IMR-90 (cell line): ENCODE data around the gene DNMT1. TPM values are rescaled to one million over a fixed set of nuclear protein-coding genes. Genes with fewer than 3 reads are reported as not detected.

Experiments
- ATAC-seq: fragments of 200-7000 bp; cut with Tn5 transposase; 2 replicates; pipeline ENCODE4 v1.9.1; 2020; ENCODE audit warnings: low read depth, mild to moderate bottlenecking, moderate library complexity
- BruUV-seq: library from RNA; stranded (reverse); fragments of 400-500 nt; replicated peaks from 2 replicates; lab custom pipeline; 2021; lab: Mats Ljungman, UMichigan
- CTCF ChIA-PET: fragments of 300-600 bp; formaldehyde crosslinking; extraction: SDS; loops from one replicate; lab custom pipeline; 2021; ENCODE audit warnings: antibody characterized with exemption; lab: Yijun Ruan, JAX
- POLR2A ChIA-PET: fragments of 300-600 bp; sonication (Branson Sonifier 250); formaldehyde crosslinking; loops from one replicate; lab custom pipeline; 2022; ENCODE audit warnings: antibody characterized with exemption; ENCODE audit not compliant: unreplicated experiment; lab: Charles Lee
- DNase-seq: peaks from one replicate; pipeline ENCODE4 v3.0.0; 2013
- H2AFZ ChIP-seq: replicated peaks from 2 replicates; pipeline ENCODE3; 2013; ENCODE audit warnings: low read length, mild to moderate bottlenecking; ENCODE audit not compliant: poor library complexity
- H2AK5ac ChIP-seq: 2 replicates; pipeline ENCODE4 v1.6.1; 2013; ENCODE audit warnings: low read depth, low read length, inconsistent platforms
- H2AK9ac ChIP-seq: replicated peaks from 2 replicates; pipeline ENCODE3; 2013; ENCODE audit warnings: mild to moderate bottlenecking, low read depth, low read length, moderate library complexity; ENCODE audit not compliant: poor library complexity
- H2BK120ac ChIP-seq: 2 replicates; pipeline ENCODE4 v1.6.1; 2013; ENCODE audit warnings: low read depth, low read length, inconsistent platforms
- H2BK15ac ChIP-seq: 3 replicates; pipeline ENCODE4 v1.6.1; 2013; ENCODE audit warnings: low read depth, low read length, inconsistent platforms
- H2BK20ac ChIP-seq: 2 replicates; pipeline ENCODE4 v1.6.1; 2013; ENCODE audit warnings: low read depth, mild to moderate bottlenecking, inconsistent platforms, low read length, moderate library complexity
- H2BK5ac ChIP-seq: 2 replicates; pipeline ENCODE4 v1.6.1; 2013; ENCODE audit warnings: mild to moderate bottlenecking, low read depth, low read length, inconsistent platforms; ENCODE audit not compliant: poor library complexity, severe bottlenecking
- H3K14ac ChIP-seq: replicated peaks from 2 replicates; pipeline ENCODE4 v1.6.1; 2013; ENCODE audit warnings: low read depth, low read length, inconsistent platforms
- H3K18ac ChIP-seq: 2 replicates; pipeline ENCODE4 v1.6.1; 2013; ENCODE audit warnings: low read depth, low read length, control low read depth
- H3K23ac ChIP-seq: 2 replicates; pipeline ENCODE4 v1.6.1; 2013; ENCODE audit warnings: low read depth, low read length, inconsistent platforms
- H3K27ac ChIP-seq: 2 replicates; pipeline ENCODE4 v1.5.1; 2013; ENCODE audit warnings: mild to moderate bottlenecking, control low read depth, low read length; ENCODE audit not compliant: insufficient read depth
- H3K27me3 ChIP-seq: 2 replicates; pipeline ENCODE4 v1.6.1; 2013; ENCODE audit warnings: low read length; ENCODE audit not compliant: control insufficient read depth, insufficient read depth
- H3K36me3 ChIP-seq: 2 replicates; pipeline ENCODE4 v1.6.1; 2013; ENCODE audit warnings: low read length, mixed read lengths; ENCODE audit not compliant: control insufficient read depth, insufficient read depth
- H3K4ac ChIP-seq: 2 replicates; pipeline ENCODE4 v1.6.1; 2013; ENCODE audit warnings: low read depth, low read length, inconsistent platforms
- H3K4me1 ChIP-seq: 2 replicates; pipeline ENCODE4 v1.6.1; 2013; ENCODE audit warnings: low read length, mixed read lengths; ENCODE audit not compliant: control insufficient read depth, insufficient read depth
- H3K4me2 ChIP-seq: 2 replicates; pipeline ENCODE4 v1.6.1; 2013; ENCODE audit warnings: low read depth, mild to moderate bottlenecking, control low read depth, low read length, moderate library complexity
- H3K4me3 ChIP-seq: 2 replicates; pipeline ENCODE4 v1.5.1; 2013; ENCODE audit warnings: low read depth, mild to moderate bottlenecking, control low read depth, low read length, moderate library complexity; ENCODE audit not compliant: insufficient read depth
- H3K56ac ChIP-seq: 2 replicates; pipeline ENCODE4 v1.6.1; 2013; ENCODE audit warnings: low read length, inconsistent platforms; ENCODE audit not compliant: insufficient read depth; ENCODE audit errors: extremely low read depth
- H3K79me1 ChIP-seq, 2 experiments: 2 replicates each; pipeline ENCODE4 v1.6.1; 2013; ENCODE audit warnings: low read length in 2 of 2, inconsistent platforms in 1 of 2, low read depth in 1 of 2
- H3K9ac ChIP-seq: 2 replicates; pipeline ENCODE4 v1.6.1; 2013; ENCODE audit warnings: low read depth, low read length, control low read depth
- H3K9me1 ChIP-seq: 2 replicates; pipeline ENCODE4 v1.6.1; 2013; ENCODE audit warnings: low read length, inconsistent platforms; ENCODE audit not compliant: insufficient read depth
- H3K9me3 ChIP-seq: 2 replicates; pipeline ENCODE4 v1.6.1; 2013; ENCODE audit warnings: low read length; ENCODE audit not compliant: control insufficient read depth, insufficient read depth
- H4K20me1 ChIP-seq: 2 replicates; pipeline ENCODE4 v1.6.1; 2013; ENCODE audit warnings: low read length, inconsistent platforms; ENCODE audit not compliant: insufficient read depth
- H4K5ac ChIP-seq: 2 replicates; pipeline ENCODE4 v1.6.1; 2013; ENCODE audit warnings: mild to moderate bottlenecking, low read depth, low read length, control low read depth
- H4K8ac ChIP-seq, 2 experiments: 2 replicates each; pipeline ENCODE4 v1.6.1; 2013; ENCODE audit warnings: low read depth in 2 of 2, low read length in 2 of 2, control low read depth in 1 of 2, inconsistent platforms in 1 of 2
- H4K91ac ChIP-seq: 2 replicates; pipeline ENCODE4 v1.6.1; 2013; ENCODE audit warnings: low read depth, low read length, inconsistent platforms; ENCODE audit not compliant: insufficient read depth
- FOS ChIP-seq: fragments of 150-350 bp; IDR thresholded peaks from 2 replicates; pipeline ENCODE4 v1.6.1; 2016; ENCODE audit warnings: low read depth, low read length
- MXI1 ChIP-seq: IDR thresholded peaks from 2 replicates; pipeline ENCODE4 v1.6.1; 2012; ENCODE audit warnings: low read depth, mild to moderate bottlenecking, low read length, moderate library complexity, borderline replicate concordance
- SMC3 ChIP-seq: fragments of 150-350 bp; IDR thresholded peaks from 2 replicates; pipeline ENCODE4 v1.6.1; 2016; ENCODE audit warnings: low read depth, mild to moderate bottlenecking, antibody characterized with exemption, low read length, moderate library complexity
- dilution Hi-C: fragments of 300-500 bp; cut with HindIII; formaldehyde crosslinking; loops from one replicate; pipeline ENCODE4 v1.14.3; 2018; ENCODE audit warnings: low sequenced_read_pairs; ENCODE audit not compliant: unreplicated experiment
- in situ Hi-C: fragments of 300-500 bp; cut with MboI; formaldehyde crosslinking; loops from 3 replicates; pipeline ENCODE4 v1.14.3; 2019; ENCODE audit warnings: low sequenced_read_pairs, inconsistent platforms, mixed read lengths
- intact Hi-C: fragments of 100-400 bp; cut with micrococcal nuclease; formaldehyde crosslinking; loops from 2 replicates; pipeline ENCODE4 v1.10.0; 2022
- polyA plus RNA-seq, 3 experiments: library from polyadenylated mRNA; depleted of rRNA; stranded (reverse); fragments of >200 nt; gene quantifications; 2 replicates each; pipeline ENCODE4 v1.2.3, GENCODE V29; 2012; ENCODE audit warnings: low replicate concordance in 1 of 3
- total RNA-seq: library from RNA; depleted of rRNA; stranded (reverse); fragments of >200 nt; gene quantifications from 2 replicates; pipeline ENCODE4 v1.2.3, GENCODE V29; 2012
- TF ChIP-seq, protein P1 (sequence below): fragments of 150-350 bp; IDR thresholded peaks from 2 replicates; pipeline ENCODE4 v1.6.1; 2016; ENCODE audit warnings: low read depth, mild to moderate bottlenecking, low read length, moderate library complexity, borderline replicate concordance

The DNMT1 gene
- total and polyA plus RNA-seq, 2 of the 4 experiments (the other 2 are of a cell fraction) = 26.2 to 83.6 TPM

DNA sequence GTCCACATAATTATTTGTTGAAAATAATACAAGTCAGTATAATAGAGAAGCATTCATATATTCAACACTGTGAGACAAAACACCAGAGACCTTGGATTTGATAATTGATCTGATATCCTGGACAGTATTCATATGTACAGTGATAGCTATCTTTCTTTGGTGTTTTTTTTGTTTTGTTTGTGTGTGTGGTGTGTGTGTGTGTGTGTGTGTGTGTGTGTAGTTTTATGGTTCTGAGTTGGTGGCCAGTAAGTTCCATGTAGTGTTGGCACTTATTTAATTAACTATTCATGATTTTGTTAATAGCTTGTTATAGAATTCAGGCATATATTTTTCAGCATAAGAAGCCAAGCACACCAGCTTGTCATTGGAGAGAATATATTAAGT lies 90.6 kb downstream of the DNMT1 start:
- in situ Hi-C loops = no loop called here
- ATAC-seq (no peak), DNase-seq (no peak)
- H3K56ac ChIP-seq = no peak overlapping the region
- H2AFZ ChIP-seq = no peak overlapping the region
- no peak overlapping the region for H2BK20ac ChIP-seq
- peaks cover 9 to 23% of the 10 kb centered on the region in 2 experiments; a peak in 3 of 4 replicates for H3K79me1 ChIP-seq
- ChIA-PET POLR2A (interaction anchor here (0.6 to 0.7 kb wide), 2 partner anchors 9 to 10 kb away, joined by 3 to 4 read pairs; no protein-coding TSS in a partner anchor), CTCF (interaction anchor here (0.7 to 0.8 kb wide), 2 partner anchors 116 to 312 kb away, joined by 3 to 4 read pairs; no protein-coding TSS in a partner anchor)
- no peak overlapping the region for H2BK120ac ChIP-seq
- H3K9ac ChIP-seq = no peak overlapping the region
- intact Hi-C loops = no loop called here
- no peak overlapping the region for H4K5ac ChIP-seq
- no peak overlapping the region for H3K27ac ChIP-seq
- no peak overlapping the region for H2AK5ac ChIP-seq
- H2BK15ac ChIP-seq = no peak overlapping the region
- no peak overlapping the region for H3K4me3 ChIP-seq
- H3K9me1 ChIP-seq = no peaks in the 10 kb centered on the region
- peaks cover 4% of the 10 kb centered on the region for H3K4me1 ChIP-seq
- H4K8ac ChIP-seq = no peak overlapping the region
- H3K4me2 ChIP-seq = no peak overlapping the region
- H3K14ac ChIP-seq = no peak overlapping the region
- peaks cover 10% of the 10 kb centered on the region for H3K36me3 ChIP-seq
- H4K91ac ChIP-seq = no peak overlapping the region
- H2BK5ac ChIP-seq = no peak overlapping the region
- 0 out of 2 replicates have a peak, but pooled peaks cover 5% of the 10 kb centered on the region for H4K20me1 ChIP-seq
- H2AK9ac ChIP-seq = no peak overlapping the region
- TF ChIP-seq, protein P1, sequence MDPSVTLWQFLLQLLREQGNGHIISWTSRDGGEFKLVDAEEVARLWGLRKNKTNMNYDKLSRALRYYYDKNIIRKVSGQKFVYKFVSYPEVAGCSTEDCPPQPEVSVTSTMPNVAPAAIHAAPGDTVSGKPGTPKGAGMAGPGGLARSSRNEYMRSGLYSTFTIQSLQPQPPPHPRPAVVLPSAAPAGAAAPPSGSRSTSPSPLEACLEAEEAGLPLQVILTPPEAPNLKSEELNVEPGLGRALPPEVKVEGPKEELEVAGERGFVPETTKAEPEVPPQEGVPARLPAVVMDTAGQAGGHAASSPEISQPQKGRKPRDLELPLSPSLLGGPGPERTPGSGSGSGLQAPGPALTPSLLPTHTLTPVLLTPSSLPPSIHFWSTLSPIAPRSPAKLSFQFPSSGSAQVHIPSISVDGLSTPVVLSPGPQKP = no peak
- TF ChIP-seq MXI1 (no peak), SMC3 (no peak), FOS (no peak)
- no peaks in the 10 kb centered on the region for H3K9me3 ChIP-seq
- no peak overlapping the region for H3K18ac ChIP-seq
- H3K23ac ChIP-seq = no peak overlapping the region
- no peak overlapping the region for H3K4ac ChIP-seq
- dilution Hi-C loops = no loop called here
- BruUV-seq = no TSS peak
- H3K27me3 ChIP-seq = no peaks in the 10 kb centered on the region
